PC-3 (cell line): ENCODE results near the gene AKAP13.

Experiments
- CTCF ChIP-seq: fragments of 300-600 bp; sonication (generic); conservative IDR thresholded peaks from 2 replicates; pipeline ENCODE4 v1.5.1; 2017; ENCODE audit warnings: antibody characterized with exemption, low read depth, mild to moderate bottlenecking, low read length
- EZH2 ChIP-seq: fragments of 300-600 bp; sonication (generic); IDR thresholded peaks from one replicate; pipeline ENCODE4 v1.6.1; 2017; ENCODE audit warnings: antibody characterized with exemption, mild to moderate bottlenecking, low read length; ENCODE audit not compliant: unreplicated experiment
- EZH2phosphoT487 ChIP-seq: fragments of 300-600 bp; sonication (generic); IDR thresholded peaks from 2 replicates; pipeline ENCODE4 v1.6.1; 2018; ENCODE audit warnings: mild to moderate bottlenecking, antibody characterized with exemption, low read length, borderline replicate concordance

GRCh38 chr15:85543741-85544155, 163.3 kb downstream of the AKAP13 start:
- TF ChIP-seq EZH2phosphoT487 (no peak), CTCF (no peak), EZH2 (no peak)
